Nephron progenitor cell (in vitro differentiated cells): ENCODE results near the gene MGAT4B.
"Not testable (repeated sequence)": the region's sequence is repeated elsewhere in the genome, so short reads cannot be mapped to it uniquely, and the experiment has no call there.

Experiments used
- DNase-seq: peaks from one replicate; pipeline ENCODE4 v3.0.0; 2021
- H3K27ac Mint-ChIP-seq: 2 replicates; pipeline ENCODE4 v1.8.0; 2021; ENCODE audit warnings: mild to moderate bottlenecking, moderate library complexity, mixed read lengths
- H3K27me3 Mint-ChIP-seq: 2 replicates; pipeline ENCODE4 v1.8.0; 2021; ENCODE audit warnings: mild to moderate bottlenecking, low read depth, mixed read lengths; ENCODE audit not compliant: poor library complexity
- H3K36me3 Mint-ChIP-seq: 2 replicates; pipeline ENCODE4 v1.8.0; 2021; ENCODE audit warnings: low read depth, mixed read lengths
- H3K4me1 Mint-ChIP-seq: 2 replicates; pipeline ENCODE4 v1.8.0; 2021; ENCODE audit warnings: mixed read lengths
- H3K4me3 Mint-ChIP-seq: 2 replicates; pipeline ENCODE4 v1.8.0; 2021; ENCODE audit warnings: mild to moderate bottlenecking, moderate library complexity, mixed read lengths
- H3K9me3 Mint-ChIP-seq: 2 replicates; pipeline ENCODE4 v1.8.0; 2021; ENCODE audit warnings: mild to moderate bottlenecking, moderate library complexity, mixed read lengths
- CTCF ChIP-seq: fragments of 200-600 bp; sonication (generic); IDR thresholded peaks from 2 replicates; pipeline ENCODE4 v1.5.0; 2021; ENCODE audit warnings: antibody characterized with exemption

Gene MGAT4B

GRCh38 chr5:179840321-179840720 lies 33.7 kb upstream of the MGAT4B start:
- H3K27me3 Mint-ChIP-seq, result peaks cover 4% of the 10 kb centered on the region
- peak overlapping the region; percentile 19 for H3K27ac Mint-ChIP-seq
- peaks cover 30% of the 10 kb centered on the region for H3K9me3 Mint-ChIP-seq
- no peak overlapping the region for H3K4me3 Mint-ChIP-seq
- peaks cover 64% of the 10 kb centered on the region for H3K36me3 Mint-ChIP-seq
- no peaks in the 10 kb centered on the region for H3K4me1 Mint-ChIP-seq
- no peak for DNase-seq
- no peak for TF ChIP-seq CTCF

- TF ChIP-seq CTCF, result no peak
- no peak for DNase-seq
- peaks cover 4% of the 10 kb centered on the region for H3K27me3 Mint-ChIP-seq
- H3K36me3 Mint-ChIP-seq, result peaks cover 69% of the 10 kb centered on the region
- H3K4me1 Mint-ChIP-seq, result no peaks in the 10 kb centered on the region
- H3K4me3 Mint-ChIP-seq, result no peak overlapping the region
- H3K9me3 Mint-ChIP-seq, result peaks cover 24% of the 10 kb centered on the region
- H3K27ac Mint-ChIP-seq, result no peak overlapping the region
Measured at GRCh38 chr5:179839328-179840256, 32.9 kb upstream of the MGAT4B start.

- peak overlapping the region; percentile 68 for H3K27ac Mint-ChIP-seq
- TF ChIP-seq CTCF, result no peak
- peaks cover 87% of the 10 kb centered on the region for H3K36me3 Mint-ChIP-seq
- H3K4me1 Mint-ChIP-seq, result no peaks in the 10 kb centered on the region
- no peaks in the 10 kb centered on the region for H3K27me3 Mint-ChIP-seq
- H3K4me3 Mint-ChIP-seq, result no peak overlapping the region
- no peak for DNase-seq
- H3K9me3 Mint-ChIP-seq, result peaks cover 17% of the 10 kb centered on the region
Measured at GRCh38 chr5:179837076-179838011, 30.7 kb upstream of the MGAT4B start.

- no peak for TF ChIP-seq CTCF
- Mint-ChIP-seq H3K27me3 (no peaks in the 10 kb centered on the region), H3K4me3 (no peak overlapping the region), H3K9me3 (peaks cover 17% of the 10 kb centered on the region), H3K27ac (peak overlapping the region; percentile 68), H3K36me3 (peaks cover 88% of the 10 kb centered on the region), H3K4me1 (no peaks in the 10 kb centered on the region)
- DNase-seq, result no peak
Measured at GRCh38 chr5:179836225-179837019, 29.8 kb upstream of the MGAT4B start.

GRCh38 chr5:179834871-179835270 lies 28.2 kb upstream of the MGAT4B start:
- not testable (repeated sequence) for H3K4me1 Mint-ChIP-seq, H3K27me3 Mint-ChIP-seq, DNase-seq, H3K27ac Mint-ChIP-seq, H3K4me3 Mint-ChIP-seq
- Mint-ChIP-seq H3K9me3 (peaks cover 27% of the 10 kb centered on the region), H3K36me3 (peaks cover 91% of the 10 kb centered on the region)
